Measurements from ENCODE around the gene SLC25A25. TPM values are rescaled to one million over a fixed set of nuclear protein-coding genes. Genes with fewer than 3 reads are reported as not detected.
"Not testable (repeated sequence)": the region's sequence is repeated elsewhere in the genome, so short reads cannot be mapped to it uniquely, and the experiment has no call there.

SLC25A25 gene
- total RNA-seq (2014; rRNA removed; shearing (Covaris generic)): 27.8 and 32.7 TPM in 2 replicates

DNA sequence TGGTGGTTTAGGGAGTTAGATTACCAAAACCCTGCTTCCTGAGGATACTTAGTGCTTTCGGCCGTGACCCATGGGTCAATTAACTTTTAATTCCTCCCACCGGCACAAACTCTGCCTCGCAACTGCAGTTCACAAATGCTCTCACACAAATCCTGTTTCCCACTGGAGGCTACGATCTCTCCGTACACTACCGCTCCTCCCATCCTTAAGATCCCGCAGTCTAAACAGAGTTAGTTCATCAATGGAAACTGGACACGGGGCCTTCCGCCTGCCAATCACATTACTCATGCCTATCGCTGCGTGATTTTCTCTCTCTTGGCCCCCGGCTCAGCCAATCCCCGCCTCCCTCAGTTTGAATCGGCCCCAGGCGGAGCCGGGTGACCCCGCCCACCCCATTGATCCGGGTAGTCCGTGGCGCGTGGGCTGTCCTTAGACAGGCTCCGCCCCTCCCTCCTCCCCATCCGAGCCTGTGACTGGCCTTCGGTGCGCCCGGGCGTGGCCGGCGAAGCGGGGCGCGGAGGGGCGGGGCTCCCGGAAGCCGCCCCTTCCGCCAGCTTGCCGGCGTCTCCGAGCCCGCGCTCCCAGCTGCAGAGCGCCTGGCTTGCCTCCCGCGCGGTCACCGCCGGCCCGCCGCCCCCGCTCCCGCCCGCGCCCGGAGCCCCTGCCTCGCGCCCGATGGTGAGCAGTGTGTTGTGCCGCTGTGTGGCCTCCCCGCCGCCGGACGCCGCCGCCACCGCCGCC lies at the start of gene SLC25A25:
Gene SLC25A25, plus strand, starts transcription at position 588 of the 741 bp plus-strand sequence. Its CDS starts 88 bp downstream, at position 676.
- DNase-seq (ENCODE audit: low spot score): peak; percentile 99

DNA sequence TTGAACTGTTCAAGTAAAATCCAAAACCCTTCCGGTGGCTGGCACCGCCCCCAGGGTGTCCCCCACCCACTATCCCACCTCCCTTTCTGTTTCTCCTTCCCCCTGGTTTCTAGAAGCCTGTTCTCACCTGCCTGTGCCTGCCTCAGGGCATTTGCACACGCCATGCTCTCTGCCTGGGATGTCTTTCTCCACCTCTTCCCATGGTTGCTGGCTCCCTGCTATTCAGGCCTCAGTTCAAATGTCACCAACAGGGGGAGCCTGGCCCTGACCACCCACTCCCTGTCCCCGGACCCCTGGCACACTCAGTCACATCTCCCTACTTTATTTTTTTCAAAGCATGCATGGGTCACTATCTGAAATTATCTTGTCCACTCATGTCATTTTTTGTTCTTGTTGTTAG lies 47.3 kb upstream of the SLC25A25 start:
- no peak for DNase-seq (ENCODE audit: low spot score)

DNA sequence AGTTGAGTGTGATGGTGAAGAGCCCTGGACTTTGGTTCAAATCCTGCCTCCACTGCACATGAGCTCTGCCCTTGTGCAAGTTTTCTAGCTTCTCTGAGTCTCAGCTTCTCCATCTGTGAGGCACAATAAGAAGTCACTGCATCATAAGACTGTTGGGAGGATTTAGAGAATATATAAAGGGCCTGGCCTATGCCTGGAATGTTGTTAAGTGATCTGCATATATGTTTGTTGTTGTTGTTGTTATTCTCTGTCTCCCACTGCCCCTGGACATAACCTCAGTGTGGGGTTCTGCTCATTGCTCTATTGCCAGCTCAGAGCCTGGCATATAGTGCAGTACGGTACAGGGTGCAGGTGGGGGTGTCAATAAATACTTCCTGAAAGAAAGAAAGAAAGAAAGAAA lies 46.9 kb upstream of the SLC25A25 start:
- no peak for DNase-seq (ENCODE audit: low spot score)

DNA sequence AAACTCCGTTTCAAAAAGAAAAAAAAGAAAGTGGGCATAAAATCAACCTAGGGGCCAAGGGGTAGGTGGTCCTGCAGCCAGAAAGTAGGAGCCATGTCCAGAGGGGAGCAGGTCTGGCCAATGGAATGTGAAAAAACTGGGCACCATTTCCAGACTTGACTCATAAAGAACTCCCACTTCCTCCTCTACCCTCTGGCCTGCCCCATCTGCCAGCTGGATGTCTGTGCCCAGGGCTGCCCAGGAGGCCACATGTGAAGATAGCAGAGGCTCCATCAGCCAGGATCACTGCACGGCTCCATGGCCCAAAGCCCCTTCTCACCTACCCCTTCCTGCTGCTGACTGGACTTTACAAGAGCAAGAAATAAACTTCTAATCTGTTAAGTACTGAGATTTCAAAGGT lies 45.1 kb upstream of the SLC25A25 start:
- peak; percentile 87 for DNase-seq (ENCODE audit: low spot score)

DNA sequence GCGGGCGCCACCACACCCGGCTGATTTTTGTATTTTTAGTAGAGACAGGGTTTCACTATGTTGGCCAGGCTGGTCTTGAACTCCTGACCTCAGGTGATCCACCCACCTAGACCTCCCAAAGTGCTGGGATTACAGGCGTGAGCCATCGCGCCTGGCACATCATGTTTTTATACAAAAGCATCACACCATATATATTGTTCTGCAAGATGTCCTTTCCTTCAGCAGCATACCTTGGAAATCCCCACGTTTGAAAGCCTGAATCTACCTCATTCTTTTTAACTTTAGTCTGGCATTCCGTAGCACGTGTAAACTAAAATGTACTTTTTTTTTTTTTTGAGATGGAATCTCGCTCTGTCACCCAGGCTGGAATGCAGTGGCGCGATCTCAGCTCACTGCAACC lies 44.4 kb upstream of the SLC25A25 start:
- DNase-seq (ENCODE audit: low spot score): not testable (repeated sequence)

DNA sequence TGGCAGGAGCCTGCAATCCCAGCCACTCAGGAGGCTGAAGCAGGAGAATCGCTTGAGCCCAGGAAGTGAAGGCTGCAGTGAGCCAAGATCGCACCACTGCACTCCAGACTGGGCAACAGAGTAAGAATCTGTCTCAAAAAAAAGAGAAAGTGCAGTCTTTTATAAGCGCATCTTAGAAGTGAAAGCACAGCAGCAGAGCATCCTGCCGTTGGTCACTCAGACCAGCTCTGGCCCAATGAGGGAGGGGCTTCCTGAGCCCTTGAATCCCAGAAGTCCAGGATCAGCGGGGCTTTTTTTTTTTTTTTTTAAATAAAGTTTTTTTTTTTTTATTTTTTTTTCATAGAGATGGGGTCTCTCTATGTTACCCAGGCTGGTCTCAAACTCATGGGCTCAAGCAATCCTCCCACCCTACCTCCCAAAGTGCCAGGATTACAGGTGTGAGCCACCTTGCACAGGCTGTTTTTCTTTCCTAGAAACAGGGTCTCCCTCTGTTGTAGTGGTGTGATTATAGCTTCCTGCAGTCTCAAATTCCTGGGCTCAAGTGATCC lies 43.2 kb upstream of the SLC25A25 start:
- no peak for DNase-seq (ENCODE audit: low spot score)

DNA sequence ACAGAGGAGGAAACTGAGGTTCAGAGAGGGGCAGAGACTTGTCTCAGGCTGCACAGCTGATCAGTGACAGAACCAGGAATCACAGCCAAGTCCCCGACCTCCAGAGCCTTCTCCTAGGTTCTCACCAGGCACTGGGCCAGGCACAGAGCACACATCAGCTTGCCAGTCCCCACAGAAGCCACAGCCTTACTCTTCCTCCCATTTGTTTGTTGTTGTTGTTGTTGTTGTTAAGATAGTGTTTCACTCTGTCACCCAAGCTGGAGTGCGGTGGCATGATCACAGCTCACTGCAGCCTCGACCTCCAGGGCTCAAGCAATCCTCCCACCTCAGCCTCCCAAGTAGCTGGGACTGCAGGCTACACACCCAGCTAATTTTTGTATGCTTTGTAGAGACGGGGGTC lies 42.3 kb upstream of the SLC25A25 start:
- DNase-seq (ENCODE audit: low spot score): no peak

DNA sequence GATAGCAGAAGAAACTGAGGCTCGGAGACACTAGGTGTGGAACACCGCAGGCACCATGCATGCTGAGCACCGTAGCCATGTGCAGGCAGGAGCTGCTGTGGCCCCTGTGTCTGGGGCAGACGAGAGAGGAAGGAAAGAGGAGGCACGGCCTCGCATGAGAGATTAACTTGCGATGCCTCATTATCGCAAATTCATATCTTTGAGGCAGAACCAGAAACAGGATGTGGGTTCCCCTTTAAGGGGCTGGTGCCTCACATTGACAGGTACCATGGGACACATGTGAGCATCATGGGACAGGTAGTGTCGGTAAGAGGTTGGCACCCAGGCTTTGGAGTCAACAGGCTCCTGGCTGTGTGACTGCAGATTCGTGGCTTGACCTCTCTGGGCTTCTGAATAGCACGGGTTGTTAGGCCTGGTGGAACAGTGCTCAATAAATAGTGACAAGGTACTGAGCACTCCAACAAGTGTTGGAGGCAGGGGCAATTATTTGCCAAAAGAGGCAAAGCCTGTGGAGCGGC lies 41.7 kb upstream of the SLC25A25 start:
- no peak for DNase-seq (ENCODE audit: low spot score)

DNA sequence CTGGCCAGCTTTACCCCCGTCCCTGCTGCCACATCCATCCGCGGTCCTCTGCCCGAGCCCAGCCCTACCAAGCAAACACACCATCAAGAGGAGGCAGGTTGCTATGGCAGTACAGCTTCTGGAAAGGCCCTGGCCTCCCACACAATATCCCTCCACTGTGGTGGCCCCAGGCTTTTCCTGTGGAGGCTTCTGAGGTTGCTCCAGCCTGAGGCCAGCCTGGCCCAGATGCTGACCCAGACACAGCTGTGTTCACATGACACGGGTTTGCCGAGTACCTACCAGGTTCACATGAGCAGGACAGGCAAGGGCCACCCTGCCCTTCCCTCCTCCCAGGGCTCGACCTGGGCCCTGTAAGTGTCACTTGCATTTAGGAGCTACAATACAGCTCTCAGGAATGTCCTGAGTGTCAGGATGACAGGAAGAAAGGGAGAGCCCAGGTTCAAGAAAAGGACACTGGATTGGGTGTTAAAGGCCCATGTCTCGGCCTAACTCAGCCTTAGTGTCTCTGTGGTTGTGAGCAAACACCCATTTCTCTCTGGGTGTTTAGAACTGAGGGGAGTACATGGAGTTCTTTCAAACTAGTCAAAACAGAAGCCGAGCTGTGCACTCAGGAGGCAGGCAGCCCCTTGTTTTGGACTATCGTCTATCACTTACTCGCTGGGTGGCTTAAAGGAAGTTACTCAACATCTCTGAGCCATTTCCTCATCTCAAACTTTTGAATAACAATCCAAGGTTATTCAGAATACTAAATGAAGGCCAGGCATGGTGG lies 41.1 kb upstream of the SLC25A25 start:
- no peak for DNase-seq (ENCODE audit: low spot score)

DNA sequence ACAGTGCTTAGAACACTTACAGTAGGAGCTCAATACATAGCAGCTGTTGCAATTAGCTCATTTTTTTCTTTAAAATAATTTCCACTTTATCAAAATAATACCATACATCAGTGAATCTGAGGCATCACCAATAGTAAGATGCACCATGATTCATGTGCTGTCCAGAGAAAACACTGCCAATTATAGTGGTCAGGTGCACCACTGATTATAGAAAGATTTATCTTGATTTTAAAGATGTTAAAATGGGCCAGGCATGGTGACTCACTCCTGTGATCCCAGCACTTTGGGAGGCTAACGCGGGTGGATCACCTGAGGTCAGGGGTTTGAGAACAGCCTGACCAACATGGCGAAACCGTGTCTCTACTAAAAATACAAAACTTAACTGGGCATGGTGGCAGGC lies 40.3 kb upstream of the SLC25A25 start:
- peak; percentile 65 for DNase-seq (ENCODE audit: low spot score)

DNA sequence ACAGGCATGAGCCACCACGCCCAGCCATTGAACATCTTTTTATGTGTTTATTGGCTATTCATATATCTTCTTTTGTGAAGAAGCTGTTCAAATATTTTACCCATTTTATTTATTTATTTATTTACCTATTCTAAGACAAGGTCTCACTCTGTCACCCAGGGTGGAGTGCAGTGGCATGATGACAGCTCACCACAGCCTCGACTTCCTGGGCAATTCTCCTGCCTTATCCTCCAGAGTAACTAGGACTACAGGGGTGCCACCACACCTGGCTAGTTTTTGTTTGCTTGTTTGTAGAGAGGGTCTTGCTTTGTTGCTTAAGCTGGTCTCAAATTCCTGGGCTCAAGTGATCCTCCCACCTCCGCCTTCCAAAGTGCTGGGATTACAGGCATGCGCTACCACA lies 34.4 kb upstream of the SLC25A25 start:
- DNase-seq (ENCODE audit: low spot score): no peak

DNA sequence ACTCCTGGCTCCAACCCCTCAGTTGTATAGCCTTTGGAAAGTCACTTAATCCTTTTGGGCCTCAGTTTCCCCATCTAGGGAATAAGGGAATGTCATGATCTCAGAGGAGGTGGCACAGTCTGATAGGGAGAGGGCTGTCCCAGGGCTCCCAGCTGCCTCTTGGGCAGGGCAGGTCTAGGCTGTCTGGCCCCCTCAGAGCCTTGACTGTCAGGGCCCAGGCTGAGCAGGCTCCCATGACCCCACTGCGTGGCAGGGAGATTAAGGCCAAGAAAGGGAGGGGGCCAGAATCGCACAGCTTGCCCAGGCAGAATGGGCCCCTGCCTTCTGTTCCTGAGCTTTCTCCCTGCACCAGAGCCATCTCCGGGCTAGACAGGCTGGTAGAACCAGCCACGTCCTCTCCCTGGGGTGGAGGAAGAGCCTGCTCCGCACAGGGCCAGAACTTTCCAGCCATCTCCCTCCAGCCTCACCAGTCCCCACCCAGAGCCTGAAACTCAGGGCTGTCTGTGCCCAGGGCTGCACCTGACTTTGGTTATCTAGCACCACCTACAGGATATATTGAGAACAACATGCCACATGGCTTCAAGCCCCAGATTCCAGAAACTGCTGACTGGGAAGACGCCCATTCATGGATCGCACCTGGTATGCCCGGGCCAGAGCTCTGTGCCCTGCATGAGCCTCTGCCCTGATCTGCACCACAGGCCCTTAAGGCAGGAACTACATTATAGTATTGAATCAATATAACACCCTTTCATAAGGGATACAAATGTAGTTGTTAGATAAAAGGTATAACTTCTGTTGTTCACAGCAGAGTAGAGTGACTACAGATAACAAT lies 33.0 kb upstream of the SLC25A25 start:
- DNase-seq (ENCODE audit: low spot score): peak; percentile 89

DNA sequence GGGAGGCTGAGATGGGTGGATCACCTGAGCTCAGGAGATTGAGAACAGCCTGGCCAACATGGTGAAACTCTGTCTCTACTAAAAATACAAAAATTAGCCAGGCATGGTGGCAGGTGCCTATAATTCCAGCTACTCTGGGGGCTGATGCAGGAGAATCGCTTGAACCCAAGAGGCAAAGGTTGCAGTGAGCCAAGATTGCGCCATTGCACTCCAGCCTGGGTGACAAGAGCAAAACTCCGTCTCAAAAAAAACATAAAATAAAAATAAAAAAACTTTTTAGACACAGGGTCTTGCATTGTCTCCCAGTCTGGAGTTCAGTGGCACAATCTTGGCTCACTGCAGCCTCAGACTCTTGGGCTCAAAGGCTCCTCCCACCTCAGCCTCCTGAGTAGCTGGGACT lies 31.5 kb upstream of the SLC25A25 start:
- DNase-seq (ENCODE audit: low spot score): not testable (repeated sequence)

DNA sequence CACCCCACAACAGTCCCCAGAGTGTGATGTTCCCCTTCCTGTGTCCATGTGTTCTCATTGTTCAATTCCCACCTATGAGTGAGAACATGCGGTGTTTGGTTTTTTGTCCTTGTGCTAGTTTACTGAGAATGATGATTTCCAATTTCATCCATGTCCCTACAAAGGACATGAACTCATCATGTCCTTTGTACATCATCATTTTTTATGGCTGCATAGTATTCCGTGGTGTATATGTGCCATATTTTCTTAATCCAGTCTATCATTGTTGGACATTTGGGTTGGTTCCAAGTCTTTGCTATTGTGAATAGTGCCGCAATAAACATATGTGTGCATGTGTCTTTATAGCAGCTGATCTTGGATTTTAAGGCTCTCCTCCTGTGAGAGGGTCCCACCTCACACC lies 27.2 kb upstream of the SLC25A25 start:
- DNase-seq (ENCODE audit: low spot score): not testable (repeated sequence)

DNA sequence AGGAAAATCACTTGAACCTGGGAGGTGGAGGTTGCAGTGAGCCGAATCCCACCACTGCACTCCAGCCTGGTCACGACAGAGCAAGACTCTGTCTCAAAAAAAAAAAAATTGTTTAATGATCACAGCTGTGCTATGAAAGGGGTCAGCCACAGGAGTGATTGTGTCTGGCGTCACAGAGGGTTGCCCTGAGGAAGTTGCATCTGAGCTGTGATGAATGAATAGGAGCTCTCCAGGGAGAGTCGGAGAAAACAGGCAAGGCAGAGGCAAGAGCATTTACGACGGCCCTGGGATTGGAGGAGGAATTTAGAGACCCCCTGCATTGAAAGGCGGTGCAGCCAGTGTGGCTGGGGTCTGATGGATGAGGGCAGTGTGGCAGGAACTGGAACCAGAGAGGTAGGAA lies 26.0 kb upstream of the SLC25A25 start:
- DNase-seq (ENCODE audit: low spot score): no peak

DNA sequence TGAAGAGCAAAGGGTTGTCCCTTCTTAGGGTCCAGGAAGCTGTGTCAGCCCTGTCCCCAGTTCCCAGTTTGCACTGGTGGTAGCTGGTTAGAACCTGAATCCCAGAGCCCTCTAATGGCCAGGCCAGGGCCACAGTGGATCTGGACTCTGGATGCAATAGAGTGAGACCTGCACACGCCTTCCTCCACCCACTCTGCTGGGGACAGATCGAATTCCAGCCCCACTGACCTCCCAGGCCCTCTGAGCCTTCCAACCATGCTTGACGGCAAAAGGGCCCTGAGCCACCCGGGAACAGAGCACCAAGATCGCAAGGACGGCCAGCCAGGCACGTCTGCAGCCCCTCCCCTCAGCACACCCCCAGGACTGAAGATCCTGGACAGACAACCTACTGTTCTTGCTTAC lies 24.6 kb upstream of the SLC25A25 start:
- no peak for DNase-seq (ENCODE audit: low spot score)

DNA sequence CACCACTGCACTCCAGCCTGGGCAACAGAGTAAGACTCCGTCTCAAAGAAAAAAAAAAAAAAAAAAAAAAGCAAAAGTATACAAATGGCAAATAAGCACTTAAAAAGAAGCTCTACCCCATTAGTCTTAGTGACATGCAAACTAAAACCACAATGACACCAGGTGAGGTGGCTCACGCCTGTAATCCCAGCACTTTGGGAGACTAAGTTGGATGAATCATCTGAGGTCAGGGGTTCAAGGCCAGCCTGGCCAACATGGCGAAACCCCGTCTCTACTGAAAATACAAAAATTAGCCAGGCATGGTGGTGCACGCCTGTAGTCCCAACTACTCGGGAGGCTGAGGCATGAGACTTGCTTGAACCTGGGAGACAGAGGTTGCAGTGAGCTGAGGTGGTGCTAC lies 22.6 kb upstream of the SLC25A25 start:
- DNase-seq (ENCODE audit: low spot score): not testable (repeated sequence)

DNA sequence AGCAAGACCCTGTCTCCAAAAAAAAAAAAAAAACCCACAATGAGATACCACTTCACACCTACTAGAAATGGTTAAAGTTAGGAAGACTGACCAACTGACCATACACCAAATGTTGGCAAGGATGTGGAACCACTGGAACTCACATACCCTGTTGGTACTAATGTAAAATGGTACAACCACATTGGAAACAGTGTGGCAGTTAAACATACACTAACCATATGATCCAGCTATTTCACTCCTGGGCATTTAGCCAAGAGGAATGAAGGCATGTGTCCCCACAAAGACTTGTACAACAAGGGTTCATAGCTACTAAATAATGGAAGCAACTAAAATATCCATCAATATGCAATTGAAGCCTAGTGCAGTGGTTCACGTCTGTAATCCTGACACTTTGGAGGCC lies 22.2 kb upstream of the SLC25A25 start:
- DNase-seq (ENCODE audit: low spot score): no peak

DNA sequence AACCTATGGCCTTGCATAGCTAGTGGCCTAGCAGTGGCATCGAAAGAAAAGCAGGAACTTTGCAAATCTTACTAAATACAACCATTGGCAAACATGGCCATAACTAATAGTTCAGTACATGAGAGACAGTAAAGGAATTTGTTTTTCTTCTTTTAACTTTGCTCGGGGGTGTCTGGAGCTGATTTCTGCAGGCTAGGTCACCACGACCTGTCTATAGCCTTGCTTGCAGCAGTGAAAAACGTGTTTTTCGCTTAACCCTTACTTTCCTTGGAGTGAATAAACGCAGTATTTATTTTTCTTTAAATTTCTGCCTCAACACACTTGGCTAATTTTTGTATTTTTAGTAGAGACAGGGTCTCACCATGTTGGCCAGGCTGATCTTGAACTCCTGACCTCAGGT lies 20.8 kb upstream of the SLC25A25 start:
- no peak for DNase-seq (ENCODE audit: low spot score)

DNA sequence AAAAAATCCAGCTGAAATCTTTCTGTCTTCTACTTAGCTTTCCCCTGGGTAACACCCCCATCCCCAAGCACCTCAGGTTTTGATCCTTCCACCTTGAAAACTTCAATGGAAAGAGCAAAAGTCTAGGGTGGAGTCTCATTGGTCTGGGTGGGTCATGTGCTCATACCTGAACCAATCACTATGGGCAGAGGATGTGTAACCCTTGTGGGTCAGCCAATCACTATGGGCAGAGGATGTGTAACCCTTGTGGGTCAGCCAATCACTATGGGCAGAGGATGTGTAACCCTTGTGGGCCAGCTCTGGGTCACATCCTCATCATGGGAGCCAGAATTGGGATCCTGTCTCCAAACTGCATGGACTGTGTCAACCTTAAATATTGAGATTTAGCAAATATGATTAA lies 19.4 kb upstream of the SLC25A25 start:
- no peak for DNase-seq (ENCODE audit: low spot score)

DNA sequence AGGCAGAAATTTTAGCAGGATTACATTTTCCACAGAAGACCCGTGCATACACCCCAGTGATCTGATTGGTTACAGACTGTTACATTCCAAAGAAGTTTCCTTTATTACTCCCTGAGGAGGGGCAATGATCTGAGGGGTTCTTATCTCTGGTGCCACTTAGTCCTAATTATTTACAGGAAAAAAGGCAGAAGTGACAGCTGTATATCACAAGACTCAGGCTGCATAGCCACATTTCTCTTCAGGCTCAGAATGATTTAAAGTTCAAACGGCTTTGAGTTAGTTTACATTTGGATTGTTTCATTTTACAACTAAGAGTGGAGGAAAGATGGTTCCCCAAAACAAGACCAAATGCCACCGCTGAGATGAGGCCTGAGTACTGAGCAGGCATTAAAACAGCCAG lies 18.2 kb upstream of the SLC25A25 start:
- DNase-seq (ENCODE audit: low spot score): peak; percentile 39

Data from A172 (cell line).